NCI-H510A treated with DMSO at 0.1 percent for 48 hours (cell line): ENCODE data around the gene AARS2.
"Not testable (repeated sequence)": the region's sequence is repeated elsewhere in the genome, so short reads cannot be mapped to it uniquely, and the experiment has no call there.

Source experiments
- DNase-seq: peaks from one replicate; lab custom pipeline; 2025; lab: John Stamatoyannopoulos, UW

The AARS2 gene

GRCh38 chr6:44312901-44313788 lies at the start of gene AARS2:
Gene AARS2, minus strand, starts transcription at chr6:44313347. Its CDS starts 24 bp downstream, at chr6:44313323.
- peak; percentile 90 for DNase-seq

GRCh38 chr6:44361947-44362346 lies 48.8 kb upstream of the AARS2 start:
- DNase-seq, result no peak

- DNase-seq, result no peak
Observed at GRCh38 chr6:44359973-44360372, 46.8 kb upstream of the AARS2 start.

- no peak for DNase-seq
Observed at GRCh38 chr6:44356487-44356886, 43.3 kb upstream of the AARS2 start.

- DNase-seq, result no peak
Observed at GRCh38 chr6:44355640-44356039, 42.5 kb upstream of the AARS2 start.

GRCh38 chr6:44353336-44353735 lies 40.2 kb upstream of the AARS2 start:
- no peak for DNase-seq

GRCh38 chr6:44352259-44352658 lies 39.1 kb upstream of the AARS2 start:
- no peak for DNase-seq

GRCh38 chr6:44350650-44350994 lies 37.5 kb upstream of the AARS2 start:
- not testable (repeated sequence) for DNase-seq

GRCh38 chr6:44349904-44350649 lies 36.9 kb upstream of the AARS2 start:
- DNase-seq, result no peak

GRCh38 chr6:44346818-44347217 lies 33.7 kb upstream of the AARS2 start:
- DNase-seq, result not testable (repeated sequence)

GRCh38 chr6:44342489-44342888 lies 29.3 kb upstream of the AARS2 start, which contains the start of gene SPATS1:
Gene SPATS1, plus strand, starts transcription at chr6:44342650. Its CDS starts 446 bp downstream, at chr6:44343096.
- no peak for DNase-seq

- DNase-seq, result no peak
Observed at GRCh38 chr6:44342052-44342451, 28.9 kb upstream of the AARS2 start.

- DNase-seq, result no peak
Observed at GRCh38 chr6:44341095-44341890, 28.1 kb upstream of the AARS2 start.

- DNase-seq, result no peak
Observed at GRCh38 chr6:44339763-44340625, 26.8 kb upstream of the AARS2 start.

GRCh38 chr6:44339301-44339700 lies 26.2 kb upstream of the AARS2 start:
- no peak for DNase-seq

- peak; percentile 88 for DNase-seq
Observed at GRCh38 chr6:44338228-44339122, 25.3 kb upstream of the AARS2 start.

- DNase-seq, result no peak
Observed at GRCh38 chr6:44335631-44336030, 22.5 kb upstream of the AARS2 start.

GRCh38 chr6:44333942-44334341 lies 20.8 kb upstream of the AARS2 start:
- no peak for DNase-seq

GRCh38 chr6:44333273-44333919 lies 20.2 kb upstream of the AARS2 start:
- DNase-seq, result no peak

- DNase-seq, result no peak
Observed at GRCh38 chr6:44332585-44332984, 19.4 kb upstream of the AARS2 start.
